MM.1S (cell line): ENCODE measurements around the gene CD58.

Experiments used
- DNase-seq: peaks from one replicate; pipeline ENCODE4 v3.0.0-alpha.2; 2015
- H2AFZ ChIP-seq: fragments of 300-600 bp; sonication (generic); 2 replicates; pipeline ENCODE4 v1.6.0; 2016; ENCODE audit warnings: antibody characterized with exemption, low read length
- H3F3A ChIP-seq: fragments of 300-600 bp; sonication (generic); 2 replicates; pipeline ENCODE4 v1.6.1; 2016; ENCODE audit warnings: mild to moderate bottlenecking, antibody characterized with exemption, low read length, moderate library complexity, mixed read lengths; ENCODE audit not compliant: insufficient read depth
- H3K27ac ChIP-seq: fragments of 300-600 bp; sonication (generic); 2 replicates; pipeline ENCODE4 v1.5.1; 2016; ENCODE audit warnings: mild to moderate bottlenecking, low read length
- H3K27me3 ChIP-seq: fragments of 300-600 bp; sonication (generic); replicated peaks from 2 replicates; pipeline ENCODE4 v1.6.0; 2016; ENCODE audit warnings: low read length; ENCODE audit not compliant: insufficient read depth
- H3K36me3 ChIP-seq: fragments of 300-600 bp; sonication (generic); replicated peaks from 2 replicates; pipeline ENCODE4 v1.6.1; 2016; ENCODE audit warnings: mild to moderate bottlenecking, low read length, mixed read lengths; ENCODE audit not compliant: insufficient read depth
- H3K4me1 ChIP-seq: fragments of 300-600 bp; sonication (generic); 2 replicates; pipeline ENCODE4 v1.6.1; 2016; ENCODE audit warnings: low read length, mixed read lengths
- H3K4me2 ChIP-seq: fragments of 300-600 bp; sonication (generic); 2 replicates; pipeline ENCODE4 v1.6.0; 2016; ENCODE audit warnings: low read depth, low read length
- H3K4me3 ChIP-seq: fragments of 300-600 bp; sonication (generic); 2 replicates; pipeline ENCODE4 v1.5.1; 2016; ENCODE audit warnings: low read length, mixed read lengths
- H3K79me2 ChIP-seq: fragments of 300-600 bp; sonication (generic); 2 replicates; pipeline ENCODE4 v1.6.1; 2016; ENCODE audit warnings: mixed run types, low read length, mixed read lengths
- H3K9ac ChIP-seq: fragments of 300-600 bp; sonication (generic); 2 replicates; pipeline ENCODE4 v1.6.1; 2016; ENCODE audit warnings: low read length, mixed read lengths
- H3K9me2 ChIP-seq: fragments of 300-600 bp; sonication (generic); replicated peaks from 2 replicates; pipeline ENCODE4 v1.6.1; 2016; ENCODE audit warnings: mild to moderate bottlenecking, low read length, mixed read lengths; ENCODE audit not compliant: insufficient read depth
- H3K9me3 ChIP-seq: fragments of 300-600 bp; sonication (generic); replicated peaks from 2 replicates; pipeline ENCODE4 v1.6.1; 2016; ENCODE audit warnings: mild to moderate bottlenecking, low read length, mixed read lengths; ENCODE audit not compliant: insufficient read depth
- H4K20me1 ChIP-seq: fragments of 300-600 bp; sonication (generic); 2 replicates; pipeline ENCODE4 v1.6.1; 2016; ENCODE audit warnings: mild to moderate bottlenecking, low read length, moderate library complexity, mixed read lengths; ENCODE audit not compliant: insufficient read depth
- CTCF ChIP-seq: fragments of 300-600 bp; sonication (generic); IDR thresholded peaks from 2 replicates; pipeline ENCODE4 v1.5.1; 2016; ENCODE audit warnings: antibody characterized with exemption, low read length, mixed read lengths
- EZH2 ChIP-seq: fragments of 300-600 bp; sonication (generic); optimal IDR thresholded peaks from 2 replicates; pipeline ENCODE3; 2017; ENCODE audit warnings: low read depth, mild to moderate bottlenecking, antibody characterized with exemption, low read length, mixed read lengths
- EZH2phosphoT487 ChIP-seq: fragments of 300-600 bp; sonication (generic); IDR thresholded peaks from 2 replicates; pipeline ENCODE4 v1.6.1; 2018; ENCODE audit warnings: antibody characterized with exemption, low read length

The CD58 gene

GRCh38 chr1:116571215-116571919 is 541 bp upstream of the CD58 start:
- Histone ChIP-seq H3K36me3 (no peaks in the 10 kb centered on the region), H3K4me1 (peaks cover 13% of the 10 kb centered on the region; the same call in 1 of the 2 replicates), H3K9ac (peak overlapping the region; percentile 54; the same call in 1 of the 2 replicates), H3K9me2 (no peaks in the 10 kb centered on the region), H3K27ac (peak overlapping the region; percentile 32; the same call in 1 of the 2 replicates), H3K79me2 (peaks cover 38% of the 10 kb centered on the region), H3K4me3 (peak overlapping the region; percentile 80), H3F3A (peaks cover 22% of the 10 kb centered on the region), H3K27me3 (no peaks in the 10 kb centered on the region), H3K4me2 (peak overlapping the region; percentile 76), H4K20me1 (no peaks in the 10 kb centered on the region), H2AFZ (peak overlapping the region; percentile 78), H3K9me3 (no peaks in the 10 kb centered on the region)
- DNase-seq = no peak
- TF ChIP-seq CTCF = no peak
- TF ChIP-seq EZH2 = no peak
- TF ChIP-seq EZH2phosphoT487 = no peak

GRCh38 chr1:116569776-116570357 is 959 bp downstream of the CD58 start:
- DNase-seq = no peak
- Histone ChIP-seq H3K4me3 (peak overlapping the region; percentile 80), H3K9me2 (no peaks in the 10 kb centered on the region), H3K36me3 (no peaks in the 10 kb centered on the region; the same call in 1 of the 2 replicates), H3K79me2 (peaks cover 53% of the 10 kb centered on the region), H3F3A (peaks cover 22% of the 10 kb centered on the region), H3K4me2 (peak overlapping the region; percentile 91), H3K9me3 (no peaks in the 10 kb centered on the region), H2AFZ (no peak overlapping the region), H3K4me1 (peaks cover 22% of the 10 kb centered on the region; the same call in 1 of the 2 replicates), H3K27ac (peak overlapping the region; percentile 90), H3K9ac (peak overlapping the region; percentile 88), H3K27me3 (no peaks in the 10 kb centered on the region), H4K20me1 (no peaks in the 10 kb centered on the region)
- TF ChIP-seq CTCF (no peak), EZH2phosphoT487 (no peak), EZH2 (no peak)

- no peaks in the 10 kb centered on the region for H3K27me3 ChIP-seq
- H4K20me1 ChIP-seq = no peaks in the 10 kb centered on the region
- H3K9me3 ChIP-seq = no peaks in the 10 kb centered on the region
- no peak for DNase-seq
- H3K9me2 ChIP-seq = no peaks in the 10 kb centered on the region
- peaks cover 58% of the 10 kb centered on the region for H3K79me2 ChIP-seq
- peak overlapping the region; percentile 80 for H3K4me3 ChIP-seq
- no peaks in the 10 kb centered on the region; the same call in 1 of the 2 replicates for H3K36me3 ChIP-seq
- H3K27ac ChIP-seq = peak overlapping the region; percentile 90
- H3K4me2 ChIP-seq = peak overlapping the region; percentile 91
- H2AFZ ChIP-seq = no peak overlapping the region
- peak overlapping the region; percentile 88 for H3K9ac ChIP-seq
- H3F3A ChIP-seq = peaks cover 22% of the 10 kb centered on the region
- H3K4me1 ChIP-seq = peaks cover 22% of the 10 kb centered on the region; the same call in 1 of the 2 replicates
- TF ChIP-seq CTCF (no peak), EZH2phosphoT487 (no peak), EZH2 (no peak)
Measured at GRCh38 chr1:116569381-116569670, 1.5 kb downstream of the CD58 start.
